Astrocyte of the cerebellum (primary cell): ENCODE measurements around the gene PHOX2A.
A peak's percentile ranks its signal among the peaks of the same experiment; 100 is the strongest.

ENCODE experiments used
- DNase-seq: peaks from one replicate; pipeline ENCODE4 v3.0.0-alpha.2; 2011; ENCODE audit warnings: low read depth
- H3K4me3 ChIP-seq: 2 replicates; pipeline ENCODE4 v1.5.1; 2011; ENCODE audit warnings: mild to moderate bottlenecking, low read depth, low read length, moderate library complexity
- CTCF ChIP-seq: IDR thresholded peaks from 2 replicates; pipeline ENCODE4 v1.5.1; 2012; ENCODE audit warnings: low read length, low read depth, moderate library complexity, mild to moderate bottlenecking; ENCODE audit errors: missing control alignments
- in situ Hi-C: cut with HindIII; loops from 2 replicates; pipeline ENCODE4 v1.10.0; 2017; ENCODE audit warnings: low sequenced_read_pairs

Gene PHOX2A

GRCh38 chr11:72265951-72266350, 22.0 kb upstream of the PHOX2A start:
- no peak for DNase-seq
- in situ Hi-C loops = no loop called here

DNA sequence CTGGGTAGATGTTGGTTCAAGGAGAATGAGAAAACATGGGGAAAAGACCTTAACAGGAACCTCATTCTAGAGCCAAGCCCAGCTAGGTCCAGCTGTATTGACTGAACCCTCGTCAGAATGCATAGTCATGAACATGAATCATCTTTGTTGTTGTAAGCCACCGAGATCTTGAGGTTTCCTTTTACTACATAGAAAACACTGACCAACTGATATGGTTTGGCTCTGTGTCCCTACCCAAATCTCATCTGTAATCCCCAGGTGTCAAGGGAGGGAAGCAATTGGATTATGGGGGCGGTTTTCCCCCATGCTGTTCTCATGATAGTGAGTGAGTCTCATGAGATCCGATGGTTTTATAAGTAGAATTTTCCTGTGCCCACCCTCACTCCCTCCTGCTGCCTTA, 19.4 kb upstream of the PHOX2A start:
- no peak overlapping the region for H3K4me3 ChIP-seq
- peak; percentile 26 for DNase-seq
- TF ChIP-seq CTCF = no peak
- in situ Hi-C loops = no loop called here

More at GRCh38 chr11:72265951-72266350, 22.0 kb upstream of the PHOX2A start:
- H3K4me3 ChIP-seq = no peak overlapping the region
- no peak for TF ChIP-seq CTCF

GRCh38 chr11:72260574-72260973, 16.6 kb upstream of the PHOX2A start:
- TF ChIP-seq CTCF = no peak
- no peak overlapping the region for H3K4me3 ChIP-seq
- in situ Hi-C loops = no loop called here
- DNase-seq = no peak

DNA sequence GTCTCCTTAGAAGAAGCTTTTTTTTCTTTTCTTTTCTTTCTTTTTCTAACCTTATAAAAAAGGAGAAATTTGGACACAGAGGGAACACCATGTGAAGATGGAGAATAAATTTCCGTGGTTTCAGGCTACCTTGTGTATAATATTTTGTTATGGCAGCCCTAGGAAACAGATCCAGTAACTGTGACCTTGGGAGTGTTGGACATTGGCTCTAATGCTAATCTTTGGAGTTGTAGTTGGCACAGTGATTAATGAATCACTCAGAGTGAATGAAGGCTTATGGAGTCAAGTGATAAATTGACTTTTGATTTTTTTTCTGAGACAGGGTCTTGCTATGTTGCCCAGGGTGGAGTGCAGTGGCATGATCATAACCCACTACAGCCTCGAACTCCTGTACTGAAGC, 15.5 kb upstream of the PHOX2A start:
- DNase-seq = no peak
- TF ChIP-seq CTCF = no peak
- no peak overlapping the region for H3K4me3 ChIP-seq
- in situ Hi-C loops = no loop called here

DNA sequence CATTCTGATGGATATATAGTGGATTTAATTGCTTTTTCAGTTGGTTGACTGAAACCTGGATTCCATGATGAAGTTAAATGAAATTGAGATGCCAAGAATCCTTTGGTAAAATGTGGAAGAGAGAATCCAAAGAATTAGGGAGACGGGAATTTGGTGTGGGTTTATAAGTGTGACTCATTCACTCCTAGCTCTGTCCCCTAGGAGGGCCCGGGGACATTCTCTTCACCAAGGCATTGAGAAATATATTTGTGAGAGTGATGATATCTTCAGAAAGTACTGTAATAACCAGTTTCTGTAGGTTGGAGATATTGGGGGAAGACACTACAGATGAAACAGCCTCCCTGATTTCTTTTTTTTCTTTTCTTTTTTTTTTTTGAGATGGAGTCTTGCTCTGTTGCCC, 13.6 kb upstream of the PHOX2A start:
- in situ Hi-C loops = no loop called here
- TF ChIP-seq CTCF = no peak

DNA sequence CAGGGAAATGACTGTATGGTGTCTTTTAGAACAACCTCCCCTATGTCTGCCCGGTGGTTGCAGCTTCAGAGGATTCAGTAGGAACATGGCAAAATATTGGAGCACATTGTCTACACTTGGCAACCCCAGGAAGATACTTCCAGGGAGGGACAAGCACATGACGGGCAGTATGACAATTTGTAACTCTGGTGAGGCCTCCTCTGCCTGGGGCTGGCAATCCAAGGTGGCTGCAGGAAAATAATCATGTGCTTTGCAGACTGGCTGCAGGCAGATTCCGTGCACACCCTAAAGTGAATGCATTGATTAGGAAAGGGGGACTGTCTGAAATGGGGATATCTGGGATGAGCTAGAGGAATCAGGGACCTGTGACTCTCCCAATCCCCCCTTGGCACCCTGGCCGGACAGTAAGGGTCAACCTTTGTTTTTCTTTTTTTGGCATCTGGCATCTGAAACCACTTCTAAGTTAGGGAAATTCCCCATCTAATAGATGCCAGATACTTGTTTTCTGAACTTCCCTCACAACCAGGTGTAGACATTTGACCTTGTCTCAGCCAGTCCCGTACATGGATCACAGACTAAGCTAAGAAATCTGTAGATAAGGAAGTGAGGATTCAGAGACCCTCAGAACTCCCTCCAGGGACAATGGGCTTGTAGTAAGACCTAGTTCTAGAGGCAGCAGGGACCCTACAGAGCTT, 10.5 kb upstream of the PHOX2A start:
- H3K4me3 ChIP-seq = no peak overlapping the region
- no peak for DNase-seq
- in situ Hi-C loops = no loop called here

More for the DNA sequence above, 13.6 kb upstream of the PHOX2A start:
- no peak for DNase-seq
- H3K4me3 ChIP-seq = no peak overlapping the region

More for the DNA sequence above, 10.5 kb upstream of the PHOX2A start:
- TF ChIP-seq CTCF = no peak
